SH-SY5Y (cell line): ENCODE measurements around the gene AP5Z1.

Experiments used
- GATA2 ChIP-seq: IDR thresholded peaks from 2 replicates; pipeline ENCODE4 v1.6.1; 2011; ENCODE audit warnings: mild to moderate bottlenecking, low read depth, low read length
- GATA3 ChIP-seq: IDR thresholded peaks from 2 replicates; pipeline ENCODE4 v1.6.1; 2011; ENCODE audit warnings: low read depth, mild to moderate bottlenecking, low read length, moderate library complexity

The AP5Z1 gene

GRCh38 chr7:4753598-4754432 is 21.6 kb upstream of the AP5Z1 start:
- no peak for TF ChIP-seq GATA3
- no peak for TF ChIP-seq GATA2

- TF ChIP-seq GATA3 (no peak), GATA2 (no peak)
Observed at GRCh38 chr7:4754433-4755010, 20.9 kb upstream of the AP5Z1 start.

- TF ChIP-seq GATA2 (no peak), GATA3 (no peak)
Observed at GRCh38 chr7:4755045-4755444, 20.4 kb upstream of the AP5Z1 start.

- no peak for TF ChIP-seq GATA2
- TF ChIP-seq GATA3: no peak
Observed at GRCh38 chr7:4758111-4758510, 17.3 kb upstream of the AP5Z1 start.

- TF ChIP-seq GATA2: no peak
- TF ChIP-seq GATA3: no peak
Observed at GRCh38 chr7:4758791-4759190, 16.6 kb upstream of the AP5Z1 start.

GRCh38 chr7:4759211-4759610 is 16.2 kb upstream of the AP5Z1 start:
- TF ChIP-seq GATA3 (no peak), GATA2 (no peak)

- TF ChIP-seq GATA2 (no peak), GATA3 (no peak)
Observed at GRCh38 chr7:4760952-4761351, 14.5 kb upstream of the AP5Z1 start.

- TF ChIP-seq GATA3: no peak
- no peak for TF ChIP-seq GATA2
Observed at GRCh38 chr7:4762121-4763055, 13.0 kb upstream of the AP5Z1 start.

- TF ChIP-seq GATA2 (no peak), GATA3 (no peak)
Observed at GRCh38 chr7:4763091-4763793, 12.2 kb upstream of the AP5Z1 start.

GRCh38 chr7:4763794-4764185 is 11.6 kb upstream of the AP5Z1 start:
- TF ChIP-seq GATA2 (no peak), GATA3 (no peak)

GRCh38 chr7:4764402-4765007 is 10.9 kb upstream of the AP5Z1 start:
- TF ChIP-seq GATA2 (no peak), GATA3 (no peak)

- no peak for TF ChIP-seq GATA2
- TF ChIP-seq GATA3: no peak
Observed at GRCh38 chr7:4765776-4766490, 9.5 kb upstream of the AP5Z1 start.
